ENCODE measurements around the gene BAHCC1.

The BAHCC1 gene

GRCh38 chr17:81451823-81452222 lies 56.6 kb downstream of the BAHCC1 start:
- H2AFZ ChIP-seq (ENCODE audit: low read depth, low read length) = no peak overlapping the region
- no peaks in the 10 kb centered on the region for H3K79me2 ChIP-seq (ENCODE audit: low read length)
- no peak overlapping the region for H3K27ac ChIP-seq (ENCODE audit: low read length)
- no peak overlapping the region for H3K4me3 ChIP-seq (ENCODE audit: low read length)
- peaks cover 3% of the 10 kb centered on the region; the same call in 1 of the 2 replicates for H3K27me3 ChIP-seq (ENCODE audit: low read depth, low read length)
- no peak overlapping the region for H3K4me2 ChIP-seq (ENCODE audit: low read length)
- H3K9ac ChIP-seq (ENCODE audit: low read length) = no peak overlapping the region
- H4K20me1 ChIP-seq (ENCODE audit: insufficient read depth, low read length) = no peaks in the 10 kb centered on the region
- H3K9me3 ChIP-seq (ENCODE audit: insufficient read depth, low read length) = no peaks in the 10 kb centered on the region
- no peaks in the 10 kb centered on the region for H3K36me3 ChIP-seq (replicated peaks; ENCODE audit: low read depth, low read length)
- H3K4me1 ChIP-seq (ENCODE audit: low read length) = no peaks in the 10 kb centered on the region
- TF ChIP-seq EZH2phosphoT487 (IDR thresholded peaks at IDR 0.05; ENCODE audit: low read depth) (no peak), CTCF (IDR thresholded peaks at IDR 0.05; ENCODE audit: low read depth, low read length) (no peak)

- no peaks in the 10 kb centered on the region for H3K4me1 ChIP-seq (ENCODE audit: low read length)
- no peak overlapping the region for H3K9ac ChIP-seq (ENCODE audit: low read length)
- no peak overlapping the region for H2AFZ ChIP-seq (ENCODE audit: low read depth, low read length)
- H3K4me2 ChIP-seq (ENCODE audit: low read length) = no peak overlapping the region
- H3K79me2 ChIP-seq (ENCODE audit: low read length) = no peaks in the 10 kb centered on the region
- H3K27me3 ChIP-seq (ENCODE audit: low read depth, low read length) = peaks cover 3% of the 10 kb centered on the region; the same call in 1 of the 2 replicates
- H4K20me1 ChIP-seq (ENCODE audit: insufficient read depth, low read length) = no peaks in the 10 kb centered on the region
- H3K9me3 ChIP-seq (ENCODE audit: insufficient read depth, low read length) = no peaks in the 10 kb centered on the region
- no peak overlapping the region for H3K27ac ChIP-seq (ENCODE audit: low read length)
- H3K36me3 ChIP-seq (replicated peaks; ENCODE audit: low read depth, low read length) = no peaks in the 10 kb centered on the region
- no peak for TF ChIP-seq EZH2phosphoT487 (IDR thresholded peaks at IDR 0.05; ENCODE audit: low read depth)
- TF ChIP-seq CTCF (IDR thresholded peaks at IDR 0.05; ENCODE audit: low read depth, low read length) = no peak
- H3K4me3 ChIP-seq (ENCODE audit: low read length) = no peak overlapping the region
Measured at GRCh38 chr17:81452551-81452950, 57.3 kb downstream of the BAHCC1 start.

GRCh38 chr17:81453076-81453475 lies 57.8 kb downstream of the BAHCC1 start:
- Histone ChIP-seq H3K36me3 (replicated peaks; ENCODE audit: low read depth, low read length) (no peaks in the 10 kb centered on the region), H3K4me2 (ENCODE audit: low read length) (no peak overlapping the region), H3K27ac (ENCODE audit: low read length) (no peak overlapping the region), H3K4me3 (ENCODE audit: low read length) (no peak overlapping the region), H4K20me1 (ENCODE audit: insufficient read depth, low read length) (no peaks in the 10 kb centered on the region), H3K4me1 (ENCODE audit: low read length) (no peaks in the 10 kb centered on the region), H3K79me2 (ENCODE audit: low read length) (no peaks in the 10 kb centered on the region), H2AFZ (ENCODE audit: low read depth, low read length) (no peak overlapping the region), H3K9ac (ENCODE audit: low read length) (no peak overlapping the region), H3K9me3 (ENCODE audit: insufficient read depth, low read length) (no peaks in the 10 kb centered on the region), H3K27me3 (ENCODE audit: low read depth, low read length) (peaks cover 3% of the 10 kb centered on the region; the same call in 1 of the 2 replicates)
- TF ChIP-seq CTCF (IDR thresholded peaks at IDR 0.05; ENCODE audit: low read depth, low read length) (no peak), EZH2phosphoT487 (IDR thresholded peaks at IDR 0.05; ENCODE audit: low read depth) (no peak)

GRCh38 chr17:81453712-81454111 lies 58.5 kb downstream of the BAHCC1 start:
- no peaks in the 10 kb centered on the region for H4K20me1 ChIP-seq (ENCODE audit: insufficient read depth, low read length)
- TF ChIP-seq CTCF (IDR thresholded peaks at IDR 0.05; ENCODE audit: low read depth, low read length) (no peak), EZH2phosphoT487 (IDR thresholded peaks at IDR 0.05; ENCODE audit: low read depth) (no peak)
- H3K36me3 ChIP-seq (replicated peaks; ENCODE audit: low read depth, low read length) = no peaks in the 10 kb centered on the region
- no peaks in the 10 kb centered on the region for H3K79me2 ChIP-seq (ENCODE audit: low read length)
- peaks cover 3% of the 10 kb centered on the region; the same call in 1 of the 2 replicates for H3K27me3 ChIP-seq (ENCODE audit: low read depth, low read length)
- H3K9ac ChIP-seq (ENCODE audit: low read length) = no peak overlapping the region
- H3K9me3 ChIP-seq (ENCODE audit: insufficient read depth, low read length) = no peaks in the 10 kb centered on the region
- H3K27ac ChIP-seq (ENCODE audit: low read length) = no peak overlapping the region
- H3K4me2 ChIP-seq (ENCODE audit: low read length) = no peak overlapping the region
- no peaks in the 10 kb centered on the region for H3K4me1 ChIP-seq (ENCODE audit: low read length)
- H2AFZ ChIP-seq (ENCODE audit: low read depth, low read length) = no peak overlapping the region
- H3K4me3 ChIP-seq (ENCODE audit: low read length) = no peak overlapping the region

All from OCI-LY3 (cell line).